Measurements from ENCODE around the gene PLXNA2.

PLXNA2 gene

GRCh38 chr1:208044589-208045462 lies 199.4 kb downstream of the PLXNA2 start:
- Histone ChIP-seq H3K4me3 (ENCODE audit: low read length in 2 of 2) (no peak overlapping the region), H3K23ac (ENCODE audit: low read depth, low read length, poor library complexity) (peak overlapping the region; percentile 6), H3K4ac (ENCODE audit: low read length) (no peak overlapping the region), H2BK5ac (ENCODE audit: low read length) (no peak overlapping the region), H4K91ac (ENCODE audit: low read depth, low read length, poor library complexity) (no peak overlapping the region), H2BK12ac (ENCODE audit: low read length) (no peak overlapping the region), H3K4me2 (ENCODE audit: insufficient read depth, low read length, poor library complexity, severe bottlenecking) (no peak overlapping the region), H3K9ac (ENCODE audit: low read depth, low read length, poor library complexity) (peak overlapping the region; percentile 7), H3K14ac (ENCODE audit: low read length) (no peak overlapping the region), H3K36me3 (replicated peaks in 1 of 2; ENCODE audit: control insufficient read depth in 2 of 2, insufficient read depth in 2 of 2, low read length in 2 of 2) (peaks cover 3 to 7% of the 10 kb centered on the region in 2 donors), H3K27ac (replicated peaks; ENCODE audit: low read length) (no peak overlapping the region), H3K18ac (ENCODE audit: low read length) (peak overlapping the region; percentile 58), H4K8ac (ENCODE audit: low read depth, low read length) (no peak overlapping the region), H2AK5ac (ENCODE audit: low read depth, low read length) (no peak overlapping the region), H2AFZ (ENCODE audit: low read length) (no peak overlapping the region), H2BK120ac (ENCODE audit: low read depth, low read length) (no peak overlapping the region), H3K4me1 (ENCODE audit: control insufficient read depth in 2 of 2, insufficient read depth in 1 of 2, low read depth in 1 of 2, low read length in 2 of 2) (peaks cover 2 to 20% of the 10 kb centered on the region in 2 donors), H3K79me1 (ENCODE audit: low read depth, low read length) (no peaks in the 10 kb centered on the region), H2BK15ac (ENCODE audit: low read length) (no peak overlapping the region), H3K27me3 (ENCODE audit: control insufficient read depth in 3 of 3, insufficient read depth in 3 of 3, low read depth in 1 of 3, low read length in 3 of 3) (no peaks in the 10 kb centered on the region), H3K9me3 (replicated peaks in 1 of 2; ENCODE audit: control insufficient read depth in 2 of 2, insufficient read depth in 1 of 2, low read depth in 1 of 2, low read length in 2 of 2) (no peaks in the 10 kb centered on the region)
- no peak for DNase-seq (ENCODE audit: low spot score)
- whole genome bisulfite sequencing, 2 donors (ENCODE audit: extremely low coverage in 2 of 2, insufficient read length in 2 of 2, insufficient replicate concordance in 1 of 2), result no CpG with 5 or more reads among the region's 27 CpGs

DNA sequence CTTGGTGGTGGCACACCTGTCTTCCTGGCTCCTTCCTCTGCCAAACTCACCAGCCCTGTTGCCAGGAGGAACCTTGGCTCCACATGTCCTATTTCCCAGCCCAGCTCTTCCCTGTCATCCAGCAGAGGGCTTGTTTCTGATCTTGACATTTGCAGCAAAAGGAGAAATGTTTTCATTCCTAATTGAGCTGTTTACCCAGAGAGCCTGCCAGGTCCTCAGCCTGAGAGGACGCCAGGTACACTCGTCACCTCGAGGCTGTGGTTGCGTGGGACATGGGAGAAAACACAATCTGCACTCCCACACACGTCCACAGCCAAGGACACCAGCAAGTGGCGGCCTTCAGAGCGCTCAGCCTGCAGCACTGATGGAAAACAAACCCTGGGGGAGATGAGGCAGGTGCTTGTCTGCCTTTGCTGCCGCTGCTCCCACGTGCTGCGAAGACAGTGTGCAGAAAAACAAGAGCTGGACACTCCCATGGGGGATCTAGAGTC lies 200.4 kb downstream of the PLXNA2 start:
- Histone ChIP-seq H3K4me1 (ENCODE audit: control insufficient read depth in 2 of 2, insufficient read depth in 1 of 2, low read depth in 1 of 2, low read length in 2 of 2) (peaks cover 2 to 20% of the 10 kb centered on the region in 2 donors), H3K36me3 (replicated peaks in 1 of 2; ENCODE audit: control insufficient read depth in 2 of 2, insufficient read depth in 2 of 2, low read length in 2 of 2) (peaks cover 3 to 5% of the 10 kb centered on the region in 2 donors)

DNA sequence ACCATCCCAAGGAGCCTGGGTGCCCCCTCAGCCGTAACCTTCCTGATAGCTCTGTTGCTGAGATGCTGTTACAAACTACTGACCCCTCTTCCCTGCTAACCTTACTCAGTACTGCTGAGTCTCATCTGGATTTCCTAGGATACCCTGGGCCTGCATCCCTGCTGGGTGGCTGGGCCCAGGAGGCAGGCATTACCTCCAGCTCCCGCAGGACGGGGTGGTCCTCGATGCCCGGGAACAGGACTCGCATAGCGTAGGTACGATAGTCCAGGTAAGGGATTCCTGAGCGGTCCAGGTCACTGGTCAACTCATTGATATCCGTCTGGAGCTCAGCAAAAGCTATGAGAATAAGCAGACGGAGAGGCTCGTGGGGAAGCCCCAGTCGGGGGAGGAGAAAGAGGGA lies 201.3 kb downstream of the PLXNA2 start:
- H3K9me3 ChIP-seq (replicated peaks in 1 of 2; ENCODE audit: control insufficient read depth in 2 of 2, insufficient read depth in 1 of 2, low read depth in 1 of 2, low read length in 2 of 2), result no peaks in the 10 kb centered on the region
- H4K91ac ChIP-seq (ENCODE audit: low read depth, low read length, poor library complexity), result no peak overlapping the region
- peaks cover 2 to 16% of the 10 kb centered on the region in 2 donors for H3K4me1 ChIP-seq (ENCODE audit: control insufficient read depth in 2 of 2, insufficient read depth in 1 of 2, low read depth in 1 of 2, low read length in 2 of 2)
- H4K8ac ChIP-seq (ENCODE audit: low read depth, low read length), result no peak overlapping the region
- no peak overlapping the region for H2BK5ac ChIP-seq (ENCODE audit: low read length)
- no peak overlapping the region for H3K27ac ChIP-seq (replicated peaks; ENCODE audit: low read length)
- peak overlapping the region; percentile 9 for H3K18ac ChIP-seq (ENCODE audit: low read length)
- peak overlapping the region in 1 of 2 donors; percentile 39 for H3K4me3 ChIP-seq (ENCODE audit: low read length in 2 of 2)
- no peak for DNase-seq (ENCODE audit: low spot score)
- no peaks in the 10 kb centered on the region for H3K79me1 ChIP-seq (ENCODE audit: low read depth, low read length)
- H2BK12ac ChIP-seq (ENCODE audit: low read length), result no peak overlapping the region
- H3K9ac ChIP-seq (ENCODE audit: low read depth, low read length, poor library complexity), result no peak overlapping the region
- no peak overlapping the region for H2BK15ac ChIP-seq (ENCODE audit: low read length)
- H3K14ac ChIP-seq (ENCODE audit: low read length), result no peak overlapping the region
- no peak overlapping the region for H3K4me2 ChIP-seq (ENCODE audit: insufficient read depth, low read length, poor library complexity, severe bottlenecking)
- peaks cover 3 to 5% of the 10 kb centered on the region in 2 donors for H3K36me3 ChIP-seq (replicated peaks in 1 of 2; ENCODE audit: control insufficient read depth in 2 of 2, insufficient read depth in 2 of 2, low read length in 2 of 2)
- no peak overlapping the region for H2AFZ ChIP-seq (ENCODE audit: low read length)
- no peak overlapping the region for H2BK120ac ChIP-seq (ENCODE audit: low read depth, low read length)
- no peak overlapping the region for H2AK5ac ChIP-seq (ENCODE audit: low read depth, low read length)
- no peak overlapping the region for H3K23ac ChIP-seq (ENCODE audit: low read depth, low read length, poor library complexity)
- H3K27me3 ChIP-seq (ENCODE audit: control insufficient read depth in 3 of 3, insufficient read depth in 3 of 3, low read depth in 1 of 3, low read length in 3 of 3), result no peaks in the 10 kb centered on the region
- H3K4ac ChIP-seq (ENCODE audit: low read length), result no peak overlapping the region
- WGBS, 2 donors (ENCODE audit: extremely low coverage in 2 of 2, insufficient read length in 2 of 2, insufficient replicate concordance in 1 of 2), result no CpG with 5 or more reads among the region's 13 CpGs

More for the DNA sequence above, 200.4 kb downstream of the PLXNA2 start:
- Histone ChIP-seq H2BK120ac (ENCODE audit: low read depth, low read length) (no peak overlapping the region), H2AFZ (ENCODE audit: low read length) (no peak overlapping the region), H3K79me1 (ENCODE audit: low read depth, low read length) (no peaks in the 10 kb centered on the region), H3K4me2 (ENCODE audit: insufficient read depth, low read length, poor library complexity, severe bottlenecking) (no peak overlapping the region), H3K4ac (ENCODE audit: low read length) (no peak overlapping the region), H3K9me3 (replicated peaks in 1 of 2; ENCODE audit: control insufficient read depth in 2 of 2, insufficient read depth in 1 of 2, low read depth in 1 of 2, low read length in 2 of 2) (no peaks in the 10 kb centered on the region), H4K8ac (ENCODE audit: low read depth, low read length) (no peak overlapping the region), H2BK5ac (ENCODE audit: low read length) (no peak overlapping the region), H3K4me3 (ENCODE audit: low read length in 2 of 2) (no peak overlapping the region), H3K27ac (replicated peaks; ENCODE audit: low read length) (no peak overlapping the region), H2BK15ac (ENCODE audit: low read length) (no peak overlapping the region), H3K23ac (ENCODE audit: low read depth, low read length, poor library complexity) (no peak overlapping the region), H3K14ac (ENCODE audit: low read length) (no peak overlapping the region), H2BK12ac (ENCODE audit: low read length) (no peak overlapping the region), H4K91ac (ENCODE audit: low read depth, low read length, poor library complexity) (no peak overlapping the region), H2AK5ac (ENCODE audit: low read depth, low read length) (no peak overlapping the region), H3K18ac (ENCODE audit: low read length) (peak overlapping the region; percentile 16), H3K27me3 (ENCODE audit: control insufficient read depth in 3 of 3, insufficient read depth in 3 of 3, low read depth in 1 of 3, low read length in 3 of 3) (no peaks in the 10 kb centered on the region), H3K9ac (ENCODE audit: low read depth, low read length, poor library complexity) (no peak overlapping the region)
- no peak for DNase-seq (ENCODE audit: low spot score)
- WGBS, 2 donors (ENCODE audit: extremely low coverage in 2 of 2, insufficient read length in 2 of 2, insufficient replicate concordance in 1 of 2), result no CpG with 5 or more reads among the region's 10 CpGs

DNA sequence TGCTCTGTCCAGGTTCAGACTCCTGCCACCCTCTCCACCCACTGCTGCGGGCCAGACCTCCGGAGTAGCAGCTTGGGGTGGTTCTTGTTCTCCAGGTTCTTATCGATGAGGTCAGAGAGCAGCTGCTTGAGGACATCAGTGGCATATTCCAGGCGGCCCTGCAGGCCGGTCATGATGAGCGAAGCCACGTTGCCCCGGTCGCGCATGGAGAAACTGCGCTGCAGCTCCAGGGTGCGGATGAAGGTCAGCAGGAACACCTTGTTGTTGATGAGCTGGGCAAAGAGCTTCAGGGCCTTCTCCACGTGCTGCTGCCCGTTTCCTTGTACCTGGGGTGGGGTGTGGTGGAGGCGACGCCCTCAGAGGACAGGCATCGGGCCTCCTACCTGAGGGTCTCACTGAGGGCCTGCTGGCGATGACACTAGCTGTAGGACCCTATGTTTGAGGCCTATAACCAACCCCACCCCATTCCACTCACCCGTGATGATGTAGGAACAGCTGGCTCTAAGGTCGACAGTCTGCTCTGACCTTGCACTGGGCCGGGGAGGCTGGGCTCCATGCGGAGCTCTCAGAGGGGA lies 202.1 kb downstream of the PLXNA2 start:
- H2AK5ac ChIP-seq (ENCODE audit: low read depth, low read length), result peak overlapping the region; percentile 44
- no peaks in the 10 kb centered on the region for H3K27me3 ChIP-seq (ENCODE audit: control insufficient read depth in 3 of 3, insufficient read depth in 3 of 3, low read depth in 1 of 3, low read length in 3 of 3)
- H3K36me3 ChIP-seq (replicated peaks in 1 of 2; ENCODE audit: control insufficient read depth in 2 of 2, insufficient read depth in 2 of 2, low read length in 2 of 2), result peaks cover 3 to 5% of the 10 kb centered on the region in 2 donors
- no peak for DNase-seq (ENCODE audit: low spot score)
- H3K9me3 ChIP-seq (replicated peaks in 1 of 2; ENCODE audit: control insufficient read depth in 2 of 2, insufficient read depth in 1 of 2, low read depth in 1 of 2, low read length in 2 of 2), result no peaks in the 10 kb centered on the region
- no peak overlapping the region for H2AFZ ChIP-seq (ENCODE audit: low read length)
- no peak overlapping the region for H3K18ac ChIP-seq (ENCODE audit: low read length)
- no peak overlapping the region for H2BK5ac ChIP-seq (ENCODE audit: low read length)
- H3K27ac ChIP-seq (replicated peaks; ENCODE audit: low read length), result no peak overlapping the region
- no peak overlapping the region for H3K23ac ChIP-seq (ENCODE audit: low read depth, low read length, poor library complexity)
- H3K79me1 ChIP-seq (ENCODE audit: low read depth, low read length), result no peaks in the 10 kb centered on the region
- no CpG with 5 or more reads among the region's 22 CpGs for WGBS, 2 donors (ENCODE audit: extremely low coverage in 2 of 2, insufficient read length in 2 of 2, insufficient replicate concordance in 1 of 2)
- H3K9ac ChIP-seq (ENCODE audit: low read depth, low read length, poor library complexity), result no peak overlapping the region
- H3K4me1 ChIP-seq (ENCODE audit: control insufficient read depth in 2 of 2, insufficient read depth in 1 of 2, low read depth in 1 of 2, low read length in 2 of 2), result peaks cover 0 to 11% of the 10 kb centered on the region in 2 donors
- no peak overlapping the region for H4K8ac ChIP-seq (ENCODE audit: low read depth, low read length)
- H4K91ac ChIP-seq (ENCODE audit: low read depth, low read length, poor library complexity), result no peak overlapping the region
- peak overlapping the region; percentile 4 for H2BK15ac ChIP-seq (ENCODE audit: low read length)
- H3K4me2 ChIP-seq (ENCODE audit: insufficient read depth, low read length, poor library complexity, severe bottlenecking), result no peak overlapping the region
- H2BK12ac ChIP-seq (ENCODE audit: low read length), result no peak overlapping the region
- H3K4me3 ChIP-seq (ENCODE audit: low read length in 2 of 2), result no peak overlapping the region
- H3K4ac ChIP-seq (ENCODE audit: low read length), result no peak overlapping the region
- H3K14ac ChIP-seq (ENCODE audit: low read length), result no peak overlapping the region
- no peak overlapping the region for H2BK120ac ChIP-seq (ENCODE audit: low read depth, low read length)

Measured in neuronal stem cell (in vitro differentiated cells).